ENCODE measurements around the gene NRN1L.

GRCh38 chr16:67934306-67935100, 49.8 kb downstream of the NRN1L start:
- no peak for TF ChIP-seq FOXK2 (IDR thresholded peaks at IDR 0.05)
- no peak for TF ChIP-seq BHLHE40 (IDR thresholded peaks at IDR 0.05; ENCODE audit: borderline replicate concordance)
- TF ChIP-seq FOXA1 (IDR thresholded peaks at IDR 0.05) = no peak
- no peak for TF ChIP-seq FOXM1 (IDR thresholded peaks at IDR 0.05; ENCODE audit: borderline replicate concordance)
- TF ChIP-seq SP1 (IDR thresholded peaks at IDR 0.05) = no peak
- no peak for TF ChIP-seq PKNOX1 (IDR thresholded peaks at IDR 0.05)
- TF ChIP-seq SUZ12 (IDR thresholded peaks at IDR 0.05) = no peak
